Ectodermal cell (in vitro differentiated cells): ENCODE data around the gene NUP37.
A peak's percentile ranks its signal among the peaks of the same experiment; 100 is the strongest.
"Not testable (repeated sequence)": the region's sequence is repeated elsewhere in the genome, so short reads cannot be mapped to it uniquely, and the experiment has no call there.

ENCODE experiments used
- H3K27ac ChIP-seq: 2 replicates; pipeline ENCODE4 v1.7.0; 2013; ENCODE audit warnings: mild to moderate bottlenecking, low read depth, low read length; ENCODE audit not compliant: insufficient read depth, poor library complexity, severe bottlenecking
- H3K27me3 ChIP-seq: 2 replicates; pipeline ENCODE4 v1.7.0; 2013; ENCODE audit warnings: mild to moderate bottlenecking, low read length; ENCODE audit not compliant: insufficient read depth, control insufficient read depth, poor library complexity, severe bottlenecking
- H3K36me3 ChIP-seq: one replicate; pipeline ENCODE4 v1.7.0; 2013; ENCODE audit warnings: low read length; ENCODE audit not compliant: control insufficient read depth, insufficient read depth
- H3K4me1 ChIP-seq: one replicate; pipeline ENCODE4 v1.7.0; 2013; ENCODE audit warnings: low read length; ENCODE audit not compliant: control insufficient read depth, insufficient read depth
- H3K4me3 ChIP-seq: 2 replicates; pipeline ENCODE4 v1.7.0; 2013; ENCODE audit warnings: low read depth, low read length, control low read depth; ENCODE audit not compliant: insufficient read depth
- H3K9me3 ChIP-seq: 2 replicates; pipeline ENCODE4 v1.7.0; 2013; ENCODE audit warnings: mild to moderate bottlenecking, low read length, moderate library complexity; ENCODE audit not compliant: control insufficient read depth
- WGBS, 2 experiments: methylation state at CpG; one replicate each; pipeline ENCODE4 v1.1.7; 2013; ENCODE audit warnings: missing lambda C conversion rate in 2 of 2; 5-methylcytosine and 5-hydroxymethylcytosine counted together

NUP37 gene

DNA sequence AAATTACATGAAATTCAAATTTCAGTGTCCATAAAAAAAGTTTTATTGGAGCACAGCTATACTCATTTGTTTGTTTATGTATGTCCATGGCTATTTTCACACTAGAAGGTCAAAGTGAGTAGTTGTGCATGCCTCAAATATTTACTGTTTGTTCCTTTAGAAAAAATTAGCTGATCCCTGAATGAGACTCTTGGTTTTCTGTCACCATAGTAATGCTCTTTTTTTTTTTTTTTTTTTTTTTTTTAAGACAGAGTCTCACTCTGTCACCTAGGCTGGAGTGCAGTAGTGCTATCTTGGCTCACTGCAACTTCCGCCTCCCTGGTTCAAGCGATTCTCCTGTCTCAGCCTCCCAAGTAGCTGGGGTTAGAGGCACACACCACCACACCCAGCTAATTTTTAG is 1.4 kb upstream of the NUP37 start:
- not testable (repeated sequence) for H3K4me1 ChIP-seq, H3K36me3 ChIP-seq, H3K4me3 ChIP-seq, H3K9me3 ChIP-seq, H3K27ac ChIP-seq, H3K27me3 ChIP-seq
- 93 to 94% methylated on average over 2 of the region's 2 CpGs for WGBS, 2 experiments

DNA sequence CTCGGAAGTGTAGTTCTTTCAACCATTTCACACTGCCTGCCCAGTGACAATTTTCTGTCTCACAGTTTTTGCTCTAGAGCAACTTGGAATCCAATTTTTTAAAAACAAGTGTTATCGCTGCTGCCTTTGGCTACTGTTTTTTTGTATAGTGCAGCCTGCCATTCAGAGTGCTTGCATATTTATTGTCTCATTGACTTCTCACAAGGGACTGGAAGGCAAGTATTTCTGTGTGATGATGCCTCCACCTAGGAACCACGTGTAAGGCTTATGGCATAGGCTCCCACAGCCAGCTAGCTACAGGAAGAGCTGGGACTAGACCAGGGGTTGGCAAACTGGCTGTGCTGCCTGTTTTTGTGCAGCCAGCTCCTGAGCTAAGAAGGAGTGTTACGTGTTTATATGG is 972 bp upstream of the NUP37 start:
- WGBS, 2 experiments = 38 to 44% methylated on average over 4 of the region's 4 CpGs
- H3K36me3 ChIP-seq = no peaks in the 10 kb centered on the region

DNA sequence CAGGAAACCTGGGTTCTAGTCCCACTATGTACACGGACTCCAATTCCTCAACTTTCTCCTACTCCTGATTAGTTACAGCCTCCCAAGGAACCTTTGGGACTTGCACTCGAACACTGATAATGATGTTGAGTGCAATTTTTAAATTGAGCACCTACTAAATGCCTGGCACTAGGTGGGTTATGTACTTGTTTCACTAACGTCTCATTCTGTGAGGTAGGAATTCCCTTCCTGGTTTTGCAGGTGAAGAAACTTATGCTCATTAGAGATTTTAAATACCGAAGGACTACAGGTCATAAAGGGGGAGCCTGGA is 605 bp upstream of the NUP37 start:
- no peaks in the 10 kb centered on the region for H3K36me3 ChIP-seq
- H3K27ac ChIP-seq = peak overlapping the region; percentile 31
- WGBS, 2 experiments = 5 to 6% methylated on average over 4 of the region's 4 CpGs
- no peaks in the 10 kb centered on the region for H3K4me1 ChIP-seq
- H3K9me3 ChIP-seq = no peaks in the 10 kb centered on the region
- H3K4me3 ChIP-seq = peak overlapping the region; percentile 87
- H3K27me3 ChIP-seq = no peaks in the 10 kb centered on the region

More for the DNA sequence above, 972 bp upstream of the NUP37 start:
- H3K4me1 ChIP-seq = no peaks in the 10 kb centered on the region
- no peak overlapping the region for H3K27ac ChIP-seq
- H3K4me3 ChIP-seq = peak overlapping the region; percentile 87
- H3K27me3 ChIP-seq = no peaks in the 10 kb centered on the region
- no peaks in the 10 kb centered on the region for H3K9me3 ChIP-seq

DNA sequence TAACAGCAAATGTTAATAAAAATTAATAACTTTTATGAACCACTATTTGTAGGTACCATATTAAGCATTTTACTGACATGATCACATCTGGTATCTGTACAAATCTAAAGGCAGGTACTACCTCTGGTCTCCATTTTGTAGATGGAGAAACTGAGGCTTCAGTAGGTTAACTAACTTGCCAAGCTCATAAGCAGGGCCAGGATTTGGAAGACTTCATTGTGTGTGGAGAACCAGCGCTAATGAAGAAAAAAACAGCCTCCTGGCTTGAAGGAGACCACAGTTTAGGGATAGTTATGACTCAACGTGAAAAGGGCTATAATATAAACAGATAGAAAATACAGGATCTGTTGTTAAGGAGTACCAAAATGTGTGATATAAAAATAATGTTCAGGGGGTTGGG is 1.0 kb downstream of the NUP37 start:
- Histone ChIP-seq H3K4me3 (peak overlapping the region; percentile 87), H3K27me3 (no peaks in the 10 kb centered on the region), H3K36me3 (no peaks in the 10 kb centered on the region), H3K9me3 (no peaks in the 10 kb centered on the region), H3K27ac (no peak overlapping the region), H3K4me1 (no peaks in the 10 kb centered on the region)
- WGBS, 2 experiments = 89 to 91% methylated on average over 2 of the region's 2 CpGs

DNA sequence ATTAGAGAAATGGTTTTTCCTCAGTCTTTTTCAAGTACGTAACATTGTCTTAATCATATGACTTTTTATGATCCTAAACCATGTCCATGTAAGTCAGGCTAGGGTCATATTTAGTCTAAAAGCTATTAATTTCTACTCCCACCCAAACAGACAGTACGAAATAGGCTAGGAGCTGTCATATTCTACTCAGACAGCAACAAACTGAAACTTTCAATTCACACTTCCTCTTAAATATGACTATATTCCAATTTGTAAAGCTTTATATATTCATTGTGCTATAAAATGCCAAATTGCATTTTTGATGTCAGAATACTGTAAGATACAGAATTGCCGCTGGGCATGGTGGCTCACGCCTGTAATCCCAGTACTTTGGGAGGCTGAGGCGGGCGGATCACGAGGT is 3.5 kb downstream of the NUP37 start:
- 94 to 96% methylated on average over 7 of the region's 7 CpGs for WGBS, 2 experiments
- no peak overlapping the region for H3K27ac ChIP-seq
- H3K9me3 ChIP-seq = no peaks in the 10 kb centered on the region
- H3K36me3 ChIP-seq = no peaks in the 10 kb centered on the region
- no peaks in the 10 kb centered on the region for H3K27me3 ChIP-seq
- no peaks in the 10 kb centered on the region for H3K4me1 ChIP-seq
- no peak overlapping the region for H3K4me3 ChIP-seq

DNA sequence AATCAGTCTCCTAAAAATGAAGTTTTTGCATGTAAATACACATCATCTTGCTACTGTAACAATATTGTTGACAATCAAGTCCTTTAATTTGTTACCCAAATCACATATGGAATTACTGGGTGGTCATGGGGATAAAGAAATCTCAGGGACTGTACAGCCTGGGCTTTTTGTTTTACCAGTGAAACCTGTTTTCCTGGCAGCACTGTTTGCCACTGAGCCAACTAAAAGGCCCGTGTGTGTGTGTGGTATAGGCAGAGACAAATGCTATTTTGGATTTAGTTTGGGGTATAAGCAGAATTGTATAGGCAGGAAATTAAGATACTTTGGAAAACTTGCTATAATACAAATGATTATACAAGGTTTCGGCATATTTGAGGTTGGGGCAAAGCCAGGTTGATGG is 5.7 kb downstream of the NUP37 start:
- Histone ChIP-seq H3K9me3 (no peaks in the 10 kb centered on the region), H3K36me3 (peaks cover 9% of the 10 kb centered on the region), H3K27ac (no peak overlapping the region), H3K4me1 (no peaks in the 10 kb centered on the region), H3K4me3 (no peak overlapping the region), H3K27me3 (no peaks in the 10 kb centered on the region)
- WGBS, 2 experiments = 89 to 92% methylated on average over 2 of the region's 2 CpGs

DNA sequence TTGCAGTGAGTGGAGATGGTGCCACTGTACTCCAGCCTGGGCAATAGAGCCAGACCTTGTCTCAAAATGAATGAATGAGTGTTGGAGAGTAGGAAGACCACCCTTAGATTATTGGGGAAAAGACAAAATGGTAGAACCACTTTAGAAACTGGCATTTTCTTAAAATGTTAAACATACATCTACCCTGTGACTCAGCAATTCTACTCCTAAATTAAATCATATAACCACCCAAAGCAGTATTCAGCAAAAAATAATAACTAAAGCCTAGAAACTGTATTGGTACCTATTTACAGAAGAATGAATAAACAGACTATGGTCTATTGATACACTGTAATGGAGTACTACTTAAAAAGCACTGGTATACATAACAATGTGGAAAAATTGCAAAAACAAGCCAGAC is 9.1 kb downstream of the NUP37 start:
- peaks cover 31% of the 10 kb centered on the region for H3K36me3 ChIP-seq
- no peaks in the 10 kb centered on the region for H3K9me3 ChIP-seq
- no peaks in the 10 kb centered on the region for H3K4me1 ChIP-seq
- no peaks in the 10 kb centered on the region for H3K27me3 ChIP-seq
- H3K27ac ChIP-seq = no peak overlapping the region
- H3K4me3 ChIP-seq = no peak overlapping the region

DNA sequence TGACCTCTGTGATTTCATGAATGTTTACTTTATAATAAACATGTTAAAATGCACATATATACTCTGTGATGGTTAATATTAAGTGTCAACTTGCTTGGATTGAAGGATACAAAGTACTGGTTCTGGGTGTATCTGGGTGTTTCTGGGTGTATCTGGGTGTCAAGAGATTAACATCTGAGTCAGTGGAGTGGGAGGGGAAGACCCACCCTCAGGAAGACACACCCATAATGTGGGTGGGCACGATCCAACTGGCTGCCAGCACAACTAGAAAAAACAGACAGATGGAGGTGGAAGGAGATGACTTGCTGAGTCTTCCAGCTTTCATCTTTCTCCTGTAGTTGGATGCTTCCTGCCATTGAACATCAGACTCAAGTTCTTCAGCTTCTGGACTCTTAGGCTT is 11.9 kb downstream of the NUP37 start:
- peaks cover 41% of the 10 kb centered on the region for H3K36me3 ChIP-seq

DNA sequence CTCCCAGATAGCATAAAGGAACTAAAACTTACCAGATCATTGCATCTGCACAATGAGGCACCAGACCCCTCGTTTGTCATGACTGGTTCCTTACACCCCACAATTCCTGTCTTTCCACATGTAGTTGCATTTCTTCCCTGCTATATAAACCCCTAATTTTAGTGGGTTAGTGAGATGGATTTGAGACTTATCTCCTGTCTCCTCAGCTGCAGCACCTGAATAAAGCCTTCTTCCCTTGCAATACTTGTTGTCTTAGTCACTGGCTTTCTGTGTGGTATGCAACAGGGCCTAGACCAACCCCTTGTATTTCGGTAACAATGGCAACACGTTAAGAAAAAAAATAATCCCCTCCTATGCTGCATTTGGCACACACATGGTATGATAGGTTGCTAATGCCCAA is 13.0 kb downstream of the NUP37 start:
- H3K4me3 ChIP-seq = no peak overlapping the region
- no peaks in the 10 kb centered on the region for H3K9me3 ChIP-seq
- H3K4me1 ChIP-seq = no peaks in the 10 kb centered on the region
- H3K27ac ChIP-seq = no peak overlapping the region
- peaks cover 41% of the 10 kb centered on the region for H3K36me3 ChIP-seq
- WGBS, 2 experiments = 94 to 97% methylated on average over 3 of the region's 3 CpGs
- no peaks in the 10 kb centered on the region for H3K27me3 ChIP-seq

More for the DNA sequence above, 11.9 kb downstream of the NUP37 start:
- Histone ChIP-seq H3K9me3 (no peaks in the 10 kb centered on the region), H3K4me3 (no peak overlapping the region), H3K27me3 (no peaks in the 10 kb centered on the region), H3K27ac (no peak overlapping the region), H3K4me1 (no peaks in the 10 kb centered on the region)
- WGBS, 2 experiments = 90 to 97% methylated on average over 1 of the region's 1 CpG

DNA sequence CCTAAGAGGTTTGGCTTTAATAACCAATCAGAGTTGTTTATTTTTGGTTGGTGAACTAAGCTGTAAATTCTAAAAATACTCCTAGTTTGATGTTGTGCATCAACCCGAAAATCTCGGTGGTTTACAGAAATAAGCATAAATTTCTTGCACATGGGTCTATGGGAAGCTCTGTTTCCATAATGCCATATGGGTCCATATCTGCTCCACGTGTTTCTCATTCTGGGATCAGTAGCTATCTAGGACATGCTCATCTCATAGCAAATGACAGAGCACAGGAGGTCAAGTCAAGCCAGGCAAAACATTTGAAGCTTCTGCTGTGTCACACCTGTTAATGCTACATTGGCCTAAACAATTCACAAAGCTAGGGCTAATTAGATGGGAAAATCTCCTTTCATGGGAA is 23.1 kb downstream of the NUP37 start:
- Histone ChIP-seq H3K36me3 (peaks cover 9% of the 10 kb centered on the region), H3K4me1 (no peaks in the 10 kb centered on the region), H3K27ac (no peak overlapping the region), H3K9me3 (no peaks in the 10 kb centered on the region), H3K4me3 (no peak overlapping the region), H3K27me3 (no peaks in the 10 kb centered on the region)
- WGBS, 2 experiments = 95 to 97% methylated on average over 3 of the region's 3 CpGs

DNA sequence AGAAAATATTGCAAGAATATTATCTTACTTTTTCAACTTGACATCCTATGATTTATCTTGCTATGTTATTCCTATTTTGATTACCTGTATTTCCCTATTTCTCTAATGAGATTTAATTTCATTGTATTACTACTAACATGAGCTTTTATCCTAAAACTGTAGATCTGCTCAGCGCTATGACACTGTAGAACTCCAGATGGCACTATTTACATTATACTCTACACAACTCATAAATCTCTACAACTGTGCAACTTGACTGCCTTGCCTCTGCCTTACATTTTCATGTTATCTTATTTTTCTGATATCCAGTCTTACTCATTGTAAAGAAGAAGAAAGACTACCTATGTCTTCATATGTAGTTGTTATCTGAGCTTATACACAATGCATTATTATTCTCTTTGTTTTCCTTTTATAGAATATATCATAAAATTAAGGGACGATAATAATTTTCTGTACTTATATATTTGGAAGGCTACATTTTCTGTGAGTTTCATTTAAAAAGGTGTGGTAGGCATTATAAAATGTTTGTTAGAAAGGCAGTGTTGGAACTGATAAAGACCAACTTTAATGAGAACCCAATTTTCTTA is 24.1 kb downstream of the NUP37 start:
- H3K4me1 ChIP-seq = no peaks in the 10 kb centered on the region
- no peak overlapping the region for H3K4me3 ChIP-seq
- H3K27ac ChIP-seq = no peak overlapping the region
- no peaks in the 10 kb centered on the region for H3K27me3 ChIP-seq
- no peaks in the 10 kb centered on the region for H3K9me3 ChIP-seq
- 77 to 98% methylated on average over 1 to 2 of the region's 2 CpGs for WGBS, 2 experiments
- peaks cover 9% of the 10 kb centered on the region for H3K36me3 ChIP-seq
